HEK293 (cell line): ENCODE data around the gene ALDH18A1.

Experiments used
- ATF2 ChIP-seq: fragments of 450-650 bp; formaldehyde crosslinking; IDR thresholded peaks from 2 replicates; pipeline ENCODE4 v1.5.1; 2016; ENCODE audit warnings: missing biosample characterization, missing genetic modification characterization, low read depth
- CTCF ChIP-seq: fragments of 450-650 bp; formaldehyde crosslinking; IDR thresholded peaks from 2 replicates; pipeline ENCODE4 v1.5.1; 2016; ENCODE audit warnings: missing biosample characterization, missing genetic modification characterization
- KLF16 ChIP-seq: fragments of 450-650 bp; formaldehyde crosslinking; IDR thresholded peaks from 2 replicates; pipeline ENCODE4 v1.5.1; 2017; ENCODE audit warnings: missing biosample characterization, missing genetic modification characterization
- OSR2 ChIP-seq: fragments of 450-650 bp; formaldehyde crosslinking; IDR thresholded peaks from 2 replicates; pipeline ENCODE4 v1.5.1; 2016; ENCODE audit warnings: missing biosample characterization, missing genetic modification characterization
- OVOL3 ChIP-seq: fragments of 450-650 bp; formaldehyde crosslinking; IDR thresholded peaks from 2 replicates; pipeline ENCODE4 v1.5.1; 2016; ENCODE audit warnings: missing biosample characterization, missing genetic modification characterization
- PRDM10 ChIP-seq: fragments of 450-650 bp; formaldehyde crosslinking; IDR thresholded peaks from 2 replicates; pipeline ENCODE4 v1.5.1; 2016; ENCODE audit warnings: missing biosample characterization, missing genetic modification characterization
- SP3 ChIP-seq: fragments of 450-650 bp; formaldehyde crosslinking; IDR thresholded peaks from 2 replicates; pipeline ENCODE4 v1.5.1; 2016; ENCODE audit warnings: missing biosample characterization, missing genetic modification characterization
- WT1 ChIP-seq: fragments of 450-650 bp; formaldehyde crosslinking; IDR thresholded peaks from 2 replicates; pipeline ENCODE4 v1.5.1; 2016; ENCODE audit warnings: missing biosample characterization, missing genetic modification characterization
- ZBTB44 ChIP-seq: fragments of 450-650 bp; IDR thresholded peaks from 2 replicates; pipeline ENCODE4 v1.5.1; 2018; ENCODE audit warnings: missing biosample characterization, mild to moderate bottlenecking, missing genetic modification characterization
- ZNF138 ChIP-seq: fragments of 450-650 bp; formaldehyde crosslinking; IDR thresholded peaks from 2 replicates; pipeline ENCODE4 v1.5.1; 2016; ENCODE audit warnings: missing biosample characterization, missing genetic modification characterization, borderline replicate concordance
- ZNF513 ChIP-seq: fragments of 450-650 bp; IDR thresholded peaks from 2 replicates; pipeline ENCODE4 v1.5.1; 2018; ENCODE audit warnings: missing biosample characterization, missing genetic modification characterization
- ZNF544 ChIP-seq: fragments of 450-650 bp; formaldehyde crosslinking; IDR thresholded peaks from 2 replicates; pipeline ENCODE4 v1.5.0; 2017; ENCODE audit warnings: missing biosample characterization, missing genetic modification characterization

- no peak for TF ChIP-seq PRDM10 (tag by site-specific recombination)
- no peak for TF ChIP-seq ATF2 (tag by site-specific recombination)
- no peak for TF ChIP-seq CTCF (tag by site-specific recombination)
- no peak for TF ChIP-seq OVOL3 (tag by site-specific recombination)
- no peak for TF ChIP-seq ZNF544 (tag by site-specific recombination)
- no peak for TF ChIP-seq WT1 (tag by site-specific recombination)
- TF ChIP-seq SP3 (tag by site-specific recombination): no peak
- TF ChIP-seq ZNF513 (tag by site-specific recombination): no peak
- TF ChIP-seq ZBTB44 (tag by site-specific recombination): no peak
- no peak for TF ChIP-seq OSR2 (tag by site-specific recombination)
- TF ChIP-seq KLF16 (tag by site-specific recombination): no peak
- TF ChIP-seq ZNF138 (tag by site-specific recombination): no peak
Observed at GRCh38 chr10:95657250-95657649, 739 bp upstream of the ALDH18A1 start.
